Fibroblast of lung (primary cell): ENCODE results near the gene SIRT2. TPM values are rescaled to one million over a fixed set of nuclear protein-coding genes. Genes with fewer than 3 reads are reported as not detected.
"Not testable (repeated sequence)": the region's sequence is repeated elsewhere in the genome, so short reads cannot be mapped to it uniquely, and the experiment has no call there.

ENCODE experiments used
- DNase-seq, 2 donors: peaks; one replicate each; pipeline versions ENCODE4 v3.0.0 to v3.0.0-alpha.2; 2010; ENCODE audit warnings: low read depth in 2 of 2
- H2AFZ ChIP-seq: 2 replicates; pipeline ENCODE4 v1.5.1; 2012; ENCODE audit warnings: low read length, control low read depth, inconsistent platforms
- H3K27ac ChIP-seq: 2 replicates; pipeline ENCODE4 v1.5.1; 2011; ENCODE audit warnings: low read length, control low read depth; ENCODE audit not compliant: insufficient read depth
- H3K27me3 ChIP-seq: 2 replicates; pipeline ENCODE4 v1.5.1; 2011; ENCODE audit warnings: mild to moderate bottlenecking, low read length; ENCODE audit not compliant: control insufficient read depth, insufficient read depth
- H3K36me3 ChIP-seq: 2 replicates; pipeline ENCODE4 v1.5.1; 2011; ENCODE audit warnings: low read length; ENCODE audit not compliant: control insufficient read depth, insufficient read depth
- H3K4me1 ChIP-seq: 2 replicates; pipeline ENCODE4 v1.5.1; 2011; ENCODE audit warnings: low read length; ENCODE audit not compliant: control insufficient read depth, insufficient read depth; ENCODE audit errors: extremely low read depth
- H3K4me2 ChIP-seq: 2 replicates; pipeline ENCODE4 v1.5.1; 2011; ENCODE audit warnings: low read length, control low read depth; ENCODE audit not compliant: insufficient read depth; ENCODE audit errors: extremely low read depth
- H3K4me3 ChIP-seq, 4 experiments: fragments of 200-600 bp in 1 of 4; sonication (generic) in 1 of 4; replicated peaks in 1 of 4; 2 replicates each; pipeline ENCODE4 v1.5.1; 2011 to 2016; ENCODE audit warnings: low read length in 4 of 4, low read depth in 3 of 4, mild to moderate bottlenecking in 3 of 4, control low read depth in 2 of 4, inconsistent platforms in 1 of 4, mixed read lengths in 1 of 4; ENCODE audit not compliant: insufficient read depth in 1 of 4; ENCODE audit errors: control extremely low read depth in 1 of 4
- H3K79me2 ChIP-seq: 2 replicates; pipeline ENCODE4 v1.5.1; 2012; ENCODE audit warnings: mild to moderate bottlenecking, low read length, inconsistent platforms; ENCODE audit not compliant: control insufficient read depth, insufficient read depth
- H3K9ac ChIP-seq: 2 replicates; pipeline ENCODE4 v1.5.1; 2011; ENCODE audit warnings: mild to moderate bottlenecking, low read length, control low read depth; ENCODE audit not compliant: insufficient read depth
- H3K9me3 ChIP-seq: 2 replicates; pipeline ENCODE4 v1.5.1; 2012; ENCODE audit warnings: low read depth, low read length; ENCODE audit not compliant: control insufficient read depth, insufficient read depth
- H4K20me1 ChIP-seq: 2 replicates; pipeline ENCODE4 v1.5.1; 2011; ENCODE audit warnings: low read length; ENCODE audit not compliant: control insufficient read depth, insufficient read depth; ENCODE audit errors: extremely low read depth
- CTCF ChIP-seq, 2 donors: IDR thresholded peaks in 1 of 2; conservative IDR thresholded peaks in 1 of 2; 1 replicate in 1 of 2; 2 replicates in 1 of 2; pipeline ENCODE4 v1.5.1; 2011 to 2012; ENCODE audit warnings: low read length in 2 of 2, control low read depth in 1 of 2, inconsistent platforms in 1 of 2, low read depth in 1 of 2, mild to moderate bottlenecking in 1 of 2
- EZH2 ChIP-seq: IDR thresholded peaks from 2 replicates; pipeline ENCODE4 v1.5.1; 2012; ENCODE audit warnings: low read length, control low read depth, mild to moderate bottlenecking; ENCODE audit errors: missing control alignments
- polyA plus RNA-seq, 2 donors: library from polyadenylated mRNA; depleted of rRNA in 1 of 2; stranded (reverse) in 1 of 2; unstranded in 1 of 2; fragments of >200 nt; gene quantifications; 2 replicates each; pipeline ENCODE4 v1.2.1, GENCODE V29; 2011 to 2012; ENCODE audit warnings: missing spikeins in 1 of 2
- total RNA-seq: library from RNA; depleted of rRNA; stranded (reverse); fragments of >200 nt; gene quantifications from 2 replicates; pipeline ENCODE4 v1.2.1, GENCODE V29; 2014

Gene SIRT2
- total and polyA plus RNA-seq, 2 donors (not counting 1 experiment from before 2014, with no cell fraction given) = 38.7 to 51.7 TPM

DNA sequence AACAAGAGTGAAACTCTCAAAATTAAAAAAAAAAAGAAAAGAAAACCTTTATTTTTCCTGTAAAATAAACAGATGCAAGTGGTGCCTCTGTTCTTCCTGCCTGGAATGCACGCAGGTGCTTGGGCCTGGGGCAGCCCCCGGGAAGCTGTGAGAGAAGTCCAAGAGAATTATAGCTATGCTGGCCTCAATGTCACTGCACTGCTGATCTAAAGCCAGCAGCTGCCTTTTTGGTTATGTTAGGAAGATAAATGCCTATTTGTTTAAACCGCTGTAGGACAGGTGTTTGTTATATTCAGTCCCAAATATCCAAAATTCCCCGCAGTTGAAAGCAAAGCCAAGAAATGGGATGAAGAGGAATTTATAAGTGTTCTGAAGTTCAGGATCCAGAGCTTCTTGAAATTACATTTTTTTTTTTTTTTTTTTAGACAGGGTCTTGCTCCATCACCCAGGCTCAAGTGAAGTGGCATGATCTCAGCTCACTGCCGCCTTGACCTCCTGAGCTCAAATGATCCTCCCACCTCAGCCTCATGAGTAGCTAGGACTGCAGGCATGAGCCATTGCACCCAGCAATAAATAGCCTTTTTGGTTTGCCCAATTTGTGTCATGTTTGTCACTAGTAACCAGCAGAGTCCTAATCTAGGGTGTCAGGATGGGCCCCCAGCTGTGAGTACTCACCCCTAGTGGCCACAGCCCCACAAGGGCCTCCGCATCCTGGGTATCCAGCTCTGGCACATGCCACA lies 23.6 kb downstream of the SIRT2 start:
- Histone ChIP-seq H2AFZ (no peak overlapping the region), H3K9ac (no peak overlapping the region), H3K27me3 (no peaks in the 10 kb centered on the region), H3K4me1 (no peaks in the 10 kb centered on the region), H3K9me3 (no peaks in the 10 kb centered on the region), H4K20me1 (no peaks in the 10 kb centered on the region), H3K27ac (no peak overlapping the region), H3K79me2 (no peaks in the 10 kb centered on the region), H3K36me3 (no peaks in the 10 kb centered on the region), H3K4me2 (no peak overlapping the region), H3K4me3 (no peak overlapping the region)
- TF ChIP-seq CTCF (conservative IDR thresholded peaks at IDR 0.05 in 1 of 2, IDR thresholded peaks at IDR 0.05 in 1 of 2; ENCODE audit: low read depth in 1 of 2, low read length in 2 of 2) (no peak), EZH2 (no peak)
- DNase-seq = no peak

- not testable (repeated sequence) for H4K20me1 ChIP-seq, DNase-seq, H3K36me3 ChIP-seq, H3K9me3 ChIP-seq, H3K27me3 ChIP-seq, H2AFZ ChIP-seq, H3K4me1 ChIP-seq, H3K4me2 ChIP-seq, H3K79me2 ChIP-seq, H3K9ac ChIP-seq, H3K4me3 ChIP-seq, H3K27ac ChIP-seq
Observed at GRCh38 chr19:38873400-38873799, 26.0 kb downstream of the SIRT2 start.

- no peak for DNase-seq
- no peak for TF ChIP-seq EZH2
- TF ChIP-seq CTCF (conservative IDR thresholded peaks at IDR 0.05 in 1 of 2, IDR thresholded peaks at IDR 0.05 in 1 of 2; ENCODE audit: low read depth in 1 of 2, low read length in 2 of 2) = no peak
- H3K36me3 ChIP-seq = no peaks in the 10 kb centered on the region
Observed at GRCh38 chr19:38870612-38871011, 28.8 kb downstream of the SIRT2 start.

More at GRCh38 chr19:38870612-38871011, 28.8 kb downstream of the SIRT2 start:
- H3K27ac ChIP-seq = no peak overlapping the region
- H3K27me3 ChIP-seq = no peaks in the 10 kb centered on the region
- no peak overlapping the region for H3K4me3 ChIP-seq
- H3K9ac ChIP-seq = no peak overlapping the region
- H2AFZ ChIP-seq = no peak overlapping the region
- peaks cover 2% of the 10 kb centered on the region for H3K4me1 ChIP-seq
- no peaks in the 10 kb centered on the region for H3K9me3 ChIP-seq
- no peak overlapping the region for H3K4me2 ChIP-seq
- no peaks in the 10 kb centered on the region for H4K20me1 ChIP-seq
- H3K79me2 ChIP-seq = no peaks in the 10 kb centered on the region
